ENCODE results near the gene HOXB9. TPM values are rescaled to one million over a fixed set of nuclear protein-coding genes. Genes with fewer than 3 reads are reported as not detected.

The HOXB9 gene
- total RNA-seq, 1 donor from 2014 or later, result 0.11 TPM

DNA sequence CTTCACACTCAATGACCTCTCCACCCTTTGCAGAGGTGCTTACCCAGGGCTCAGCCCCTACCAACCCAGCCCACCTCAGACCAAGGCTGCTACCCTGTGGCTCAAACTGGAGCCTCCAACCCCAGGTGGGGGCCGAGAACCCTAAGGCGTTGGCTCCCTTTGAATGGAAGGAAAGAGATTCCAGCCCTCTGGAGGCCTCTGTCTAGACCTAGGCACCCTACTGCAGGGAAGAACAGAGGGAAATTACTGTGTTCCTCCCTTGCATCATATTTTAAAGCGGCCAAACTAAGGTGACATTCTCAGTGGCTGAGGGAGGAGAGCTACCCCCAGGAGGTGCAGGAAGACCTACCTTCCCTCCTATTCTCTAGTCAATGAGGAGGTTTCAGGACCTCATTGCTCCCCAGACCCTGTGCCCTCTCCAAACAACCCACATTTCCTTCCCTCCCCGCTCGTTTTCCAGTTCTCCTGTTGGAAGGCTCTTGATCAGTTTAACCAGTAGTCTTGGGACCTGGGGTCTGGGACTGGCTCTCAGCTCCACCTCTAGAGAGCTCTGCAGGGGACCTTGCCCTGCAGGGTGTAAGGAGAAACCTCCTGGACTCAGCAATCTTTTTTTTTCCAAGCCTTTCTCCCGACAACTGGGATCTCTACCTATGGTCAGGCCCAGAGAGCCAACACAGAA lies 5.6 kb downstream of the HOXB9 start:
- no peak overlapping the region for H3K4me3 ChIP-seq (ENCODE audit: insufficient read depth, low read depth, low read length)
- H3K27me3 Mint-ChIP-seq (ENCODE audit: low read depth, unreplicated experiment), result peaks cover 93% of the 10 kb centered on the region
- H3K27ac ChIP-seq (ENCODE audit: low read depth, low read length), result no peak overlapping the region
- H2AFZ ChIP-seq (ENCODE audit: low read depth, low read length), result no peak overlapping the region
- no peak for FAIRE-seq
- peaks cover 4% of the 10 kb centered on the region for H3K4me1 ChIP-seq (ENCODE audit: insufficient read depth, low read length)
- H3K4me3 Mint-ChIP-seq (ENCODE audit: unreplicated experiment), result peak overlapping the region; percentile 62
- TF ChIP-seq EZH2 (IDR thresholded peaks at IDR 0.05; ENCODE audit: insufficient read depth, low read length), result no peak
- TF ChIP-seq, protein P1, sequence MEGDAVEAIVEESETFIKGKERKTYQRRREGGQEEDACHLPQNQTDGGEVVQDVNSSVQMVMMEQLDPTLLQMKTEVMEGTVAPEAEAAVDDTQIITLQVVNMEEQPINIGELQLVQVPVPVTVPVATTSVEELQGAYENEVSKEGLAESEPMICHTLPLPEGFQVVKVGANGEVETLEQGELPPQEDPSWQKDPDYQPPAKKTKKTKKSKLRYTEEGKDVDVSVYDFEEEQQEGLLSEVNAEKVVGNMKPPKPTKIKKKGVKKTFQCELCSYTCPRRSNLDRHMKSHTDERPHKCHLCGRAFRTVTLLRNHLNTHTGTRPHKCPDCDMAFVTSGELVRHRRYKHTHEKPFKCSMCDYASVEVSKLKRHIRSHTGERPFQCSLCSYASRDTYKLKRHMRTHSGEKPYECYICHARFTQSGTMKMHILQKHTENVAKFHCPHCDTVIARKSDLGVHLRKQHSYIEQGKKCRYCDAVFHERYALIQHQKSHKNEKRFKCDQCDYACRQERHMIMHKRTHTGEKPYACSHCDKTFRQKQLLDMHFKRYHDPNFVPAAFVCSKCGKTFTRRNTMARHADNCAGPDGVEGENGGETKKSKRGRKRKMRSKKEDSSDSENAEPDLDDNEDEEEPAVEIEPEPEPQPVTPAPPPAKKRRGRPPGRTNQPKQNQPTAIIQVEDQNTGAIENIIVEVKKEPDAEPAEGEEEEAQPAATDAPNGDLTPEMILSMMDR (IDR thresholded peaks at IDR 0.05; ENCODE audit: insufficient read depth, low read depth, low read length), result no peak
- H3K4me2 ChIP-seq (ENCODE audit: low read length), result no peak overlapping the region
- H3K27ac Mint-ChIP-seq (ENCODE audit: unreplicated experiment), result no peak overlapping the region
- peaks cover 2% of the 10 kb centered on the region for H3K4me1 Mint-ChIP-seq (ENCODE audit: low read depth, unreplicated experiment)
- peaks cover 19% of the 10 kb centered on the region for H3K9me3 Mint-ChIP-seq (ENCODE audit: unreplicated experiment)
- peaks cover 25% of the 10 kb centered on the region for H4K20me1 ChIP-seq (ENCODE audit: insufficient read depth, low read length)
- H3K27me3 ChIP-seq (ENCODE audit: insufficient read depth, low read length), result peaks cover 98% of the 10 kb centered on the region
- peaks cover 8% of the 10 kb centered on the region for H3K9me3 ChIP-seq (ENCODE audit: insufficient read depth, low read depth, low read length)
- H3K36me3 Mint-ChIP-seq (ENCODE audit: low read depth, unreplicated experiment), result peaks cover 4% of the 10 kb centered on the region
- H3K9ac ChIP-seq (ENCODE audit: low read length), result no peak overlapping the region
- DNase-seq (ENCODE audit: low read depth), result no peak
- H3K36me3 ChIP-seq (ENCODE audit: insufficient read depth, low read length), result no peaks in the 10 kb centered on the region
- no peaks in the 10 kb centered on the region for H3K79me2 ChIP-seq (ENCODE audit: insufficient read depth, low read length)

DNA sequence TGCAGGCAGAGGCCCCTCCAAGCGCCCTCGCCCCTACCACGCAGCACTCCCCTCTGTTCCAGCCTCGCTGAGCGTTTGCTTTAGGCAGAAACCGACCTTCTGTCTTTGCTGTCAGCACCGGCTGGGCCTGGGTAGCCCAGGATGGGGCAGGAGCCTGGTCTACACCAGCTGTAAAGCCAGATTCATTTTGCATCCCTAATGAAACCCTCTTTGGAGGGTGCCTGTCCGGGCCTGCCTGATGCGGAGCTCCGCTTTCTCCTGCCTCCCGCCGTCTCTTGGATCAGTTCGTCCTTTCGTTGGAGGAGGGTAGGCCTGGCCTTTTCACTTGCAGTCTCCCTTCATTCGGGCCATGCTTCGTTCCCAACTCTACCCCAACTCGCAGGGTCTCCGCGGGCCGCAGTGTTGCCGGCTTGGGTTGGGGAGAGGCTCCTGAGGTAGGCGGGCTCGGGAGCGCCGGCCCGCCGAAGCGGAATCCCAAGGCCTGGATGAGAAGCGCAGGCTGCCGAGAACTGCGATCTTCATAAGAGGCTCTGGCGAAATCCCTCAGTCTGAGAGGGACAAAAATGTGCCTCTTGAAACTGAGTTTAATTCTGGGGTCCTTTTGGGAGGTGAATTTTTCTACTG lies 6.2 kb downstream of the HOXB9 start:
- Histone ChIP-seq H3K27me3 (ENCODE audit: insufficient read depth, low read length) (peaks cover 98% of the 10 kb centered on the region), H3K36me3 (ENCODE audit: insufficient read depth, low read length) (no peaks in the 10 kb centered on the region), H3K9me3 (ENCODE audit: insufficient read depth, low read depth, low read length) (peaks cover 8% of the 10 kb centered on the region), H2AFZ (ENCODE audit: low read depth, low read length) (no peak overlapping the region), H3K4me1 (ENCODE audit: insufficient read depth, low read length) (no peaks in the 10 kb centered on the region), H4K20me1 (ENCODE audit: insufficient read depth, low read length) (peaks cover 29% of the 10 kb centered on the region), H3K9ac (ENCODE audit: low read length) (no peak overlapping the region), H3K4me3 (ENCODE audit: insufficient read depth, low read depth, low read length) (no peak overlapping the region), H3K79me2 (ENCODE audit: insufficient read depth, low read length) (no peaks in the 10 kb centered on the region), H3K27ac (ENCODE audit: low read depth, low read length) (no peak overlapping the region), H3K4me2 (ENCODE audit: low read length) (no peak overlapping the region)
- Mint-ChIP-seq H3K36me3 (ENCODE audit: low read depth, unreplicated experiment) (peaks cover 4% of the 10 kb centered on the region), H3K27ac (ENCODE audit: unreplicated experiment) (no peak overlapping the region), H3K27me3 (ENCODE audit: low read depth, unreplicated experiment) (peaks cover 95% of the 10 kb centered on the region), H3K9me3 (ENCODE audit: unreplicated experiment) (peaks cover 23% of the 10 kb centered on the region), H3K4me1 (ENCODE audit: low read depth, unreplicated experiment) (peaks cover 2% of the 10 kb centered on the region), H3K4me3 (ENCODE audit: unreplicated experiment) (no peak overlapping the region)
- TF ChIP-seq, protein P1 (IDR thresholded peaks at IDR 0.05; ENCODE audit: insufficient read depth, low read depth, low read length), result no peak
- TF ChIP-seq EZH2 (IDR thresholded peaks at IDR 0.05; ENCODE audit: insufficient read depth, low read length), result peak; percentile 89
- FAIRE-seq (no peak), DNase-seq (ENCODE audit: low read depth) (no peak)

Data from astrocyte (in vitro differentiated cells and primary cell).